Smooth muscle cell of the brain vasculature (primary cell): Measurements from ENCODE around the gene NUFIP2.
"Not testable (repeated sequence)": the region's sequence is repeated elsewhere in the genome, so short reads cannot be mapped to it uniquely, and the experiment has no call there.

Experiments used
- DNase-seq: peaks from one replicate; pipeline ENCODE4 v3.0.0-alpha.2; 2012; ENCODE audit warnings: low read depth, low spot score

NUFIP2 gene

DNA sequence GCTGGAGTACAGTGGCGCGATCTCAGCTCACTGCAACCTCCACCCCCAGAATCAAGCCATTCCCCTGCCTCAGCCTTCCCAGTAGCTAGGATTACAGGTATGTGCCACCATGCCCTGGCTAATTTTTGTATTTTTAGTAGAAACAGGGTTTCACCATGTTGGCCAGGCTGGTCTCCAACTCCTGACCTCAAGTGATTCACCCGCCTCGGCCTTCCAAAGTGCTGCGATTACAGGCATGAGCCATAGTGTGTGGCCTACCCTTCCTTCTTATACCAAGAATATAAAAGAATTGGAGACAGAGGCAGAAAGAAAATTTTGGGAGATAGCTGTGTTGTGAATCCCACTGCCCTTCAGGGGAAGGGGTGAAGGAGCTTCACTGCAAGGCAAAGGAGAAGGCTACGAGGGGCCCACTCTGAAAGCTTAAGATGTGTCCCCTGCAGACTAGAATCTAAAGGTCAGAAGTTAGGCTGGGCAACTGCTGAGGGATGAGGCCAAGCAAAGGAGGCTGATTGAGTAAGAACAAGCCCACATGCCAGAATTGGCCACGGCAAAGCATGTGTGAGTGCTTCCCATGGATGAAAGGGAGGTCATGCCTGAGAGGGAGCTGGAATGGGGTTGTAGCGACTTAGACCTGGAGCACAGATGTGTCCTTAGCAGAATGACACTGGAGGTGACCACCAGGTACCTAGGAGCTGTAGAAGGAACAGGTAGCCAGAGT, 55.7 kb downstream of the NUFIP2 start:
- DNase-seq, result no peak

DNA sequence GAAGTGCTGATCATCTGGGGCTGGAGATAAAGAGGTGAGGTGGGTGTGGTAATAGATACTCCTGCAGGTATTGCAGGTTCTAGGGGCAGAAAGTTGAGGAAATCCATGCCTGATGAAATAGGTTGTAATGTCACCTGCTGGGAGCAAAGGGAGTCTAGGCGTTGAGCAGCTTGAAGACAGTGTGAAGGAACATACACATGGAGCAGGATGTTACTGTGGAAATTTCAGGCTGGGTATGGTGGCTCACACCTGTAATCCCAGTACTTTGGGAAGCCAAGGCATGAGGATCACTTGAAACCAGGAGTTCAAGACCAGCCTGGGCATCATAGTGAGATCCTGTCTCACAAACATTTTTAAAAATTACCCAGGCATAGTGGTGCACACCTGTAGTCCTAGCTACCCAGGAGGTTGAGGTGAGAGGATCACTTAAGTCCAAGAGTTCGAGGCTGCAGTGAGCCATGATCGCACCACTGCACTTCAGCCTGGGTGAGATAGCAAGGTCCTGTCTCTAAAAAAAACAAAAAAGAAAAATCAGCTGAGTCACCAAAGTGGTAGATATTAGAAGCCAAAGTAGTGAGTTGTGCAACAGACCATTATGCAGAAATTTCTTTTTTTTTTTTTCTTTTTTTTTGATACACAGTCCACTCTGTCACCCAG, 56.3 kb downstream of the NUFIP2 start:
- no peak for DNase-seq

DNA sequence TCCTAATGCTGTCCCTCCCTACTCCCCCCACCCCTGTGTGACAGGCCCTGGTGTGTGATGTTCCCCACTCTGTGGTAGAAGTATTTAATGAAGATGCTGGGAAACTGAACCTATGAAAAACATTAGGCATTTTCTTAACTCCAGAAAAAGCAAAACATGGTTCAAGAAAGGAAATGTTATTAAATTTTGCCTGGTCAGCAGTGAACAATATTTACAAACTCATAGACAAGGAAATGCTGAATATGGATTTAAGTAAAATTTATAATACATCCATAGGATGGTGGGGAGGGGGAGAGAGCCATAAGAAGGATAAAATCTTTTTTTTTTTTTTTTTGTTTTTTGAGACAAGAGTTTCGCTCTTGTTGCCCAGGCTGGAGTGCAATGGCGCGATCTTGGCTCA, 58.0 kb downstream of the NUFIP2 start:
- no peak for DNase-seq

DNA sequence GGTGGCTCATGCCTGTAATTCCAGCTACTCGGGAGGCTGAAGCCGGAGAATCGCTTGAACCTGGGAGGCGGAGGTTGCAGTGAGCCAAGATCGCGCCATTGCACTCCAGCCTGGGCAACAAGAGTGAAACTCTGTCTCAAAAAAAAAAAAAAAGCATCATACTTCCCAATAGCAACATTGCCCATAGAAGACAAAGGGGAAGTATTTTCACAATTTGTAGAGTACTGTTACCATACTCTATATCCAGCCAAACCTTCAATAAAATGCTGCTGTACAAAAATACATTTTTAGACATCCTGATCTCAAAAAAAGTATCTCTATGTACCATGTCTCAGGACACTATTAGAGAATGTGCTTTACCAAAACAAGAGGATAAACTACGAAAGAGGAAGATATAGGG, 59.0 kb downstream of the NUFIP2 start:
- not testable (repeated sequence) for DNase-seq

DNA sequence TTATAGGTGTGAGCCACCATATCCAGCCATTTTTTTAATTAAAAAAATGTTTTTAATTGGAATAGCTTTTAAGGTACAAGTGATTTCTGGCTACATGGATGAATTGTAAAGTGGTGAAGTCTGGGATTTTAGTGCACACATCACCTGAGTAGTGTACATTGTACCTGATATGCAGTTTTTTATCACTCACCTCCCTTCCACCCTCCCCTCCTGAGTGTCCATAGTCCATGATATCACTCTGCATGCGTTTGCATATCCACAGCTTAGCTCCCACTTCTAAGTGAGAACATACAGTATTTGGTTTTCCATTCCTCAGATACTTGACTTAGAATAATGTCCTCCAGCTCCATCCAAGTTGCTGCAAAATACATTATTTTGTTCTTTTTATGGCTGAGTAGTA, 60.6 kb downstream of the NUFIP2 start:
- no peak for DNase-seq

DNA sequence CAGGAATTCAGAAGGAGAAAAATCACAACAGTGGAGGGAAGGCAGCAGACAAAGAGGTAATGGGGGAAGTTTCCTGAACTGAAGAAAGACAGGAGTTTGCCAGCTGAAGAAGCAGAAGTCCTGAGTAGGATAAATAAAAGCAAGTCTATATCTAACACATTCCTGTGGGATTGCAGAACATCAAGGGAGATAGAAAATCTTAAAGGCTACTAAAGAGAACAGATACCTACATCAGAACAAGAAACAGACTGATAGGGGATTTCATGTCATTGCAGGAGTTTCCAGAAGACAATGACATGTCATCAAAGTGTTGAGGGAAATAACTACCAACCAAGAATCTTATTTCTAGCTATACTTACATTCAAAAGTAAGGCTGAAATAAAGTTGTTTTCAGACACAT, 68.6 kb downstream of the NUFIP2 start:
- no peak for DNase-seq

DNA sequence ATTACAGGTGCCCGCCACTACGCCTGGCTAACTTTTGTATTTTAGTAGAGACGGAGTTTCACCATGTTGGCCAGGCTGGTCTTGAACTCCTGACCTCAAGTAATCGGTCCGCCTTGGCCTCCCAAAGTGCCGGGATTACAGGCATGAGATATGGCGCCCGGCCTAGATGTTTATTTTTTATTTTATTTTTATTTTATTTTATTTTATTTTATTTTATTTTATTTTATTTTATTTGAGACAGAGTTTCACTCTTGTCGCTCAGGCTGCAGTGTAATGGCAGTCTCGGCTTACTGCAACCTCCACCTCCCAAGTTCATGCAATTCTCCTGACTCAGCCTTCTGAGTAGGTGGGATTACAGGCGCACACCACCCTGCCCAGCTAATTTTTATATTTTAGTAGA, 72.6 kb downstream of the NUFIP2 start:
- not testable (repeated sequence) for DNase-seq

DNA sequence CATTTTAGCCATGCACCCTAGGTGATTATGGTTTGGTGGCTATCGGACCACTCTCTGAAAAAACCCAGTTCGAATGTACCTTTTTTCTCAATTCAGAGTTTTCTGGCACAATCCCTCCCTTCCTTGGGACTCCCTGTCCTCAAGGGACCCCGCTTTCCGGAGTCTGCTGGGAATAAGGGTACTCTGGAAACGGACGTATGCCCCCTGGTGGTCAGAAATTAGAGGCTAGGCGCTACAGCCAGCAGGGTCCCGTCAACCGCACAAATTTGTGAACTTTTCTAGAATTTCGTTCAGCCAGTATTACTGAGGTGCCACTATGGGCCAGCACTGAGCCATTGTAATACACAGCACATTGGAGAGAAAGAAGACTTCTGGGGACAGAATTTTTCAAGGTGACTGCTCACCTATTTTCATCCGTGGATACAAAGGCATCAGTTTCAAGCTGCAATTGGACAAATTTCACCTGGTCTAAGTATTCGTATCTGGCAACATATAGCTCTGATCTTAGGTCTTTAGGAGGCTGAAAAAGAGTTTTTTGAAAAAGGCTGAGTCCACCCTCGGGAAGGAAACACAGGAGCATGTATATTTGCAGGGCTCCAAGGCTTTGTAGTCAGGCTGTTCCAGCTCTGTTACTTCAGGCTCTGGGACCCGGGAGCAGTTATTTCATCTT, 74.4 kb downstream of the NUFIP2 start:
- DNase-seq, result peak; percentile 66

DNA sequence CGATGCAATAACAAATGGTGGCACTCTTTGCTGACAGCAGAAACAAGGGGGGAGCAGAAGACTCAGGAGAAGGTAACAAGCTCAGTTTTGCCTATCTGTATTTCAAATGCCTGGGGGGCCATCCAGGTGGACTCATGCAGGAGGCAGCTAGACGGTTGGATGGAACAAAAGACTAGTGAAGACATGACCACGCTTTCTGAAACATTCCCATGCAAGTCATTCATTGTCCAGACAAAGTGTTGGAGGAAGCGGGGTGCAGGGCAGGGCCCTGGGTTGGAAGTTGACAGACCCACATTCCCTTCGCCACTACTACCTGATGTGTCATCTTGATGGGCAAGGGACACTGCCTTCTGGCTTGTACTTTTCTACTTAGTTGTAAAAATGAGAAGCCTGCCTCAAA, 77.1 kb downstream of the NUFIP2 start:
- no peak for DNase-seq

DNA sequence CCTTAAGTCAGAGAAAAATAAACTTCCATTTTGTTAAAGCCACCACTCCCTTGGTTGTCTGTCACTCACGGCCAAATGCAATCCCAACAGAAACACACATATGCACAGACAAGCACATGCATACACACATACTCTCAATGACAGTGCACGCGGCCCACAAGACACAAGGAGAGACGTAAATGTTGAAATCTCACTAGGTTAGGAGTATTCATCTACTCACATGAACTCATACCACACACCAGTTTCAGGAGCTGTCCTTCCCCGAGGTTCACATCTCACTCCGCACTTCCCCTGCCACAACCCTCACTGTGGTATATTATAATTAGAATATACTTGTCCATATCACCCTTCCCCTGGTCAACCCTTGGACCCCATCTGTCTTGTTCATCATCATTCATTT, 77.8 kb downstream of the NUFIP2 start:
- DNase-seq, result no peak

DNA sequence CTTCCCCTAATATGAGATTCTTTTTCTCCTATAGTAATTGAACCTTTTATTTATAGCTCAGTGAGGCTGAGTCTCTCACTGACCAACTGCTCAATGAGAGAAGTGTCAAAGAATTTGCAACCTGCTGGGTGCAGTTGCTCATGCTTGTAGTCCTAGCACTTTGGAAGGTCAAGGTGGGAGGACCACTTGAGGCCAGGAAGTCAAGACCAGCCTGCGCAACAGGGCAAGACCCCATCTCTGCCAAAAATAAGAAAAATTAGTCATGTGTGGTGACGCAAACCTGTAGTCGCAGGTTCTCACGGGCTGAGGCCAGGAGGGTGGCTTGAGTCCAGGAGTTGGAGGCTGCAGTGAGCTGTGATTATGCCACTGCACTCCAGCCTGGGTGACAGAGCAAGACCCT, 78.2 kb downstream of the NUFIP2 start:
- DNase-seq, result no peak

DNA sequence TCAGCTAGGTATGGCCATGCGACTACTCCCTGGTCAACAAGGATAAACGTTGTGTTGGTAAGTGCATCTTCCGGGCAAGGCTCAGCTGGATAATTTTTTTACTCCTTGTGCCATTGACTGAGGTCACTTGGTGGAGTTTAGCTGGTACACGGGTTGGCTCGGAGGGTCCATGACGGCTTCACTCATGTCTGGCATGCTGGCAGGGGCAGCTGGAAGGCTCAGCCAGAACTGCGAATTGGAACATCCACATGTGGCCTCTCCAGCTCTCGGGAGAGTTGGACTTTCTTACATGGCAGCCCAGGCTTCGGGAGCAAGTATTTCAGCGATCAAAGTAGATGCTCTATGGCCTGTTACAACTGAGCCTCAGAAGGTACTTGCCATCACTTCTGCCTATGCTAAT, 78.8 kb downstream of the NUFIP2 start:
- no peak for DNase-seq

DNA sequence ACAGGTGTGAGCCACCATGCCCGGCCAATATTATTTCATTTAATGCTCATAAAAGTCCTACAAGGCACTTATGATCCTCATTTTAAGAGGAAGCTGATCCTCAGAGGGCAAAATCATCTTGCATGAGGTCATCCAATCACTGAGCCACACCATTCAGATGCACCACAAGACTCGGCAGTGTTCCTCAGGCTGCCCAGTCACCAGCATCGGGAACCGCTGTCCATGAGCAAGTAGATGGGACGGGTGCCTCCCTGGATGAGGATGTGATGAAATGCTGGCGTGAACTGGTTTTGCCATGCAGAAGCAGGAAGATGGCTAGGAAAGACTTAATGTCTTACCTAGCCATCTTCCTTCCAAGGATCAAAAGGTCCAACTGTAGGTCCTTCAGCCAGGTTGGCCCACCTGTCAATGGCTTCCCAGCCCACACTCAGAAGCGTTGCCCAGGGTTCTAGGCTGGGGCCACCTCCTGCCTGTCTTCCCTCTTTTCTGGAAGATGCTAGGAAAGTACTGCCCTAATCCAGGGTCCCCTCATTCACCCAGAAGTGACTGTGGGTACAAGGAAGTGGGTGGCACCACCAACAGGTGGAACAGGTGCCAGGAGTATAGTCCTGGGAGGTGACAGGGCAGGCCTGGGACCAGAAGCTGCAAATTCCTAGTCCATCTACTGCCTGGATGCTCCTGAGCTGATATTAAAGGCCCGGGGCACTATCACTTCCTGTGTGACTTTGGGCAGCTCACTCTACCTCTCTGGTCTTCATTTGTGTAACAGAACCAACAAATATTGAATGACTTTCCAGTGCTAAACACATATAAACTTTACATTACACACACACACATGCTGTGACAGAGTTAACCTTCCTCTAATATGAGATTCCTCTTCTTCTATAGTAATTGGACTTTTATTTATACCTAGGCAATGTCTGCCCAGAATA, 79.5 kb downstream of the NUFIP2 start:
- DNase-seq, result no peak

DNA sequence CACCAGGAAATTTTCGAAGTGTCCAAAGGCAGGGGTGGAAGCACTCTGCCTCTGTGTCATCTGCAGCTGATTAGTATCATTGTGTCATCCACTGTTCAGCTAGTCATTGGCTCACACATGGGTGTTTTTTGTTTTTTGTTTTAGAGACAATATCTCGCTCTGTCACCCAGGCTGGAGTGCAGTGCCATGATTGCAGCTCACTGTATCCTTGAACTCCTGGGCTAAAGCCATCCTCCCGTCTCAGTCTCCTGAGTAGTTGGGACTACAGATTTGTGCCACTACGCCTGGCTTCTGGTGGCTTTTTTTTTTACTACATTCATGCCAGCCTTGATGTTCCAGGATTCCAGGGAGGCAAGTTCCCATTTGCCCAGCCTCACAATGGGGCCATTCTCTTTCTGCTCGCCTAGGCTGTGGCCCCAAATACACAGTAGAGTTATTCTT, 81.2 kb downstream of the NUFIP2 start:
- no peak for DNase-seq

DNA sequence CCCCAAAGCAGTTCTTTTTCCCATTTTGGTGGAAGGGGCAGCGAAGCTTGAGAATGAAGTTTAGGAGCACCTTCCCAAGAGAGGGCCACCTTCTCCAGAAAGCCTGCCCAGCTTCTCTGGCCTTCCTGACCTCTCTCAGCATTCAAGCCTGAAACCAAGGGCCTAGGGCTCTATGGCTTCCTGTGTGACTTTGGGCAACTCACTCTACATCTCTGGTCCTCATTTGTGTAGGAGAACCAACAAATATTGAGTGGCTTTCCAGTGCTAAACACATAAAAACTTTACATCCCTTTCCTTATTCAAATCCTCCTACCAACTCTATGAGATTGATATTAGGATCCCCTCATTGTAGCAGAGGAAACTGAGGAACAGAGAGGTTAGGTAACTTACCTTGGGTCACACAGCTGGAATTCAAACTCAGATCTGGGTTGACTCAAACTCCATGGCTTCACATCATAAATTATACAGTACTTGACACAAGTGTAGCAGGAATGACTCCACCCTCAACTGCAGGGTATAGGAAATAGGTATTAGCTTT, 81.8 kb downstream of the NUFIP2 start:
- DNase-seq, result no peak

DNA sequence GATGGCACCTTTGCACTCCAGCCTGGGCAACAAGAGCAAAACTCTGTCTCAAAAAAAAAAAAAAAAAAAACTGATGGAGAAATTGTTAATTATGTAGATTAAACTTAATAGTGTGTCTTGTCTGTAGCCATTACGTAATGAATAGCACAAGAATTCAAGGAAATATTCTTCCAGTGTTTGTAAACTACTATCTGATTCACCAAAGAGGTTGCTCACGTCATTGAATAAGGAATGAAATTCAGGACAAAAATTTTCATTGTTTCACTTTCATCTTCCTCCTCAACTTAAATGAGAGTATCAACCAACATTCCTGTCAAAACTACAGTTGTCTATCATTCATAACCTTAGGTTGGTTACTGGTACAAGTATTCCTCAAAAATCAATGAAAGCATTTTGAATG, 83.1 kb downstream of the NUFIP2 start:
- DNase-seq, result no peak

DNA sequence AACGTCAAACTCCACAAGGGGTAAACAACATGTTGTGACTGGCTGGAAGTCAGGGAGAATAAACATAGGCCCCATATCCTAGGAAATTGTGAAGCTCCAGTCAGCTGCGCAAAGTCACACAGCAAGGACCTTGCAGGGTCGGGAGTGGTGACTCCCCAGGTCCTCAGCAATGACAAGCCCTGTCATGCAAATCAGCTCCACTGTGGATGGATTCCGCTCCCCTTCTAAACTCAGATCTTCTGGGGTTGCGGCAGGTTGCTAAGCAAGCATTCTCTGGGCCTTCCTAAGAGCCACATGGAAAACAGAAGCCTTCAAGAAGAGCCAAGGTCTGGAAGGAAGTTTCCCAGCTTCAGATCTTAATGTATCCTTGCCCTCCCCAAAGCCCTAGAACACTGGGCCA, 84.9 kb downstream of the NUFIP2 start:
- DNase-seq, result no peak

DNA sequence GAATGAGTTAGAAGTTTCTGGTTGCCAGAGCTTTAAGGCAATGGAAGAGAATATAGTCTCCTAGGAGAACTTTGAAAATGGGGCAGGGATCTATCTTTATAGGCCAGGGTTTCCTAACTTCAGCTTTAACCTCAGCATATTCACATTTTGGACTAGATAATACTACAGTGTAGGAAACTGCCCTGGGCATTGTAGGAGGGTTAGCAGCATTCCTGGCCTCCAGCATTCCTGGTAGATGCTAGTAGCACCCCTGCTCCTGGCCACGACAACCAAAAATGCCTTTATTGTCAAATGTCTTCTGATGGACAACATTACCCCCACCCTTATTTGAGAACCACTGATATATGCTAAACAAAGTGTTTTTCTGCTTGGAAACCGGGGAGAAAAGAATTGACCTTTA, 86.0 kb downstream of the NUFIP2 start:
- DNase-seq, result no peak
